Mesothelial cell of epicardium (in vitro differentiated cells): ENCODE measurements around the gene ENOPH1. TPM values are rescaled to one million over a fixed set of nuclear protein-coding genes. Genes with fewer than 3 reads are reported as not detected.

ENCODE experiments used
- DNase-seq, 2 experiments: peaks; one replicate each; pipeline ENCODE4 v3.0.0; 2021; ENCODE audit warnings: low spot score in 2 of 2; ENCODE audit not compliant: unreplicated experiment in 2 of 2
- H3K27ac Mint-ChIP-seq: 2 replicates; pipeline ENCODE4 v1.8.0; 2021; ENCODE audit warnings: mixed read lengths
- H3K27me3 Mint-ChIP-seq: 2 replicates; pipeline ENCODE4 v1.8.0; 2021; ENCODE audit warnings: low read depth, mixed read lengths
- H3K36me3 Mint-ChIP-seq: 2 replicates; pipeline ENCODE4 v1.8.0; 2021; ENCODE audit warnings: mixed read lengths
- H3K4me1 Mint-ChIP-seq: 2 replicates; pipeline ENCODE4 v1.8.0; 2021; ENCODE audit warnings: mixed read lengths
- H3K4me3 Mint-ChIP-seq: 2 replicates; pipeline ENCODE4 v1.8.0; 2021; ENCODE audit warnings: mild to moderate bottlenecking, moderate library complexity, mixed read lengths
- H3K9me3 Mint-ChIP-seq: 2 replicates; pipeline ENCODE4 v1.8.0; 2021; ENCODE audit warnings: mixed read lengths
- CTCF ChIP-seq: fragments of 200-600 bp; sonication (generic); IDR thresholded peaks from one replicate; pipeline ENCODE4 v1.5.0; 2021; ENCODE audit warnings: antibody characterized with exemption; ENCODE audit not compliant: unreplicated experiment
- total RNA-seq: library from RNA; stranded (reverse); gene quantifications from 3 replicates; pipeline ENCODE4 v1.2.1, GENCODE V29; 2021

The ENOPH1 gene
- total RNA-seq, 1 donor from 2014 or later: 27.5 TPM

GRCh38 chr4:82479562-82479961 is 49.2 kb downstream of the ENOPH1 start:
- Mint-ChIP-seq H3K4me3 (no peak overlapping the region), H3K27me3 (no peaks in the 10 kb centered on the region), H3K9me3 (peaks cover 5% of the 10 kb centered on the region), H3K27ac (no peak overlapping the region), H3K4me1 (no peaks in the 10 kb centered on the region), H3K36me3 (no peaks in the 10 kb centered on the region)
- no peak for TF ChIP-seq CTCF
- no peak for DNase-seq

DNA sequence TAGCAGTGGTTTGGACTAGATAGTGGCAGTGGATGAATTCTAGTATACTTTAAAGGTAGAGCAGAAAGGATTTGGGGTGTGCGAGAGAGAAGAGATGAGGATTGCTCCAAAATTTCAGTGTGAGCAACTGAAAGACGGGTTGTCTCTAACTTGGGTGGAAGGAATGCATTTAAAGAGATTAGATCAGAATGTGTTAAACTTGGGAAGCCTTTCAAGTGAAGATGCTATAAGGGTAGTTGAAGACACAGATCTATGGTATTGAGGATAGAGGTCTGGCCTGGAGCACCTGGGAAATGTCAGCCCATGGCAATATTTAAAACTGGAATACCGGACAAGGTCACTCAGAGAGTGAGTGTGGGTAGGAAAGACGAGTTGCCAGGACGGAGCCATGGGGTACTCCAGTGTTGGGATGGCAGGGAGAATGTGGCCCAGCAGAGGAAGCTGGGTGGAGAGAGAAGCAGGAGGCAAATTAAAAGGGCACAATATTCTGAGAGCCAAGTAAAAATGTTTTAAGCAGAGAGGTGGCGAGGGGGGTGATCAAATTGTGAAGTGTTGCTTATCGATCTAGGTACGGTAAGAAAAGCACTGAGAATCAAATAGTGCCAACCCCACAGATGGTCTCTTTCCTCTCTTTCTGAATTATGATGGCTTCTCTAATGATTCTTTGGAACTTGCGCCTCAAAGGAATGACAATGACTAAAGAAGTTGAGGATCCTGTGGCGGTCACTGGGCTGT is 50.5 kb downstream of the ENOPH1 start:
- DNase-seq: no peak
- H3K9me3 Mint-ChIP-seq: peaks cover 5% of the 10 kb centered on the region
- no peaks in the 10 kb centered on the region for H3K36me3 Mint-ChIP-seq
- no peak overlapping the region for H3K4me3 Mint-ChIP-seq
- H3K27ac Mint-ChIP-seq: no peak overlapping the region
- H3K27me3 Mint-ChIP-seq: no peaks in the 10 kb centered on the region
- TF ChIP-seq CTCF: no peak
- no peaks in the 10 kb centered on the region for H3K4me1 Mint-ChIP-seq

- H3K4me3 Mint-ChIP-seq: no peak overlapping the region
- no peaks in the 10 kb centered on the region for H3K27me3 Mint-ChIP-seq
- no peak for TF ChIP-seq CTCF
- peaks cover 5% of the 10 kb centered on the region for H3K9me3 Mint-ChIP-seq
- peaks cover 2% of the 10 kb centered on the region for H3K4me1 Mint-ChIP-seq
- H3K27ac Mint-ChIP-seq: no peak overlapping the region
- no peak for DNase-seq
- no peaks in the 10 kb centered on the region for H3K36me3 Mint-ChIP-seq
Measured at GRCh38 chr4:82481506-82481840, 51.1 kb downstream of the ENOPH1 start.

- Mint-ChIP-seq H3K9me3 (peaks cover 5% of the 10 kb centered on the region), H3K27me3 (no peaks in the 10 kb centered on the region), H3K36me3 (no peaks in the 10 kb centered on the region), H3K27ac (no peak overlapping the region), H3K4me1 (peaks cover 4% of the 10 kb centered on the region), H3K4me3 (no peak overlapping the region)
- DNase-seq: no peak
- TF ChIP-seq CTCF: no peak
Measured at GRCh38 chr4:82482387-82482786, 52.0 kb downstream of the ENOPH1 start.

- no peak for DNase-seq
- Mint-ChIP-seq H3K27ac (no peak overlapping the region), H3K9me3 (no peaks in the 10 kb centered on the region), H3K4me1 (peaks cover 4% of the 10 kb centered on the region), H3K36me3 (no peaks in the 10 kb centered on the region), H3K27me3 (no peaks in the 10 kb centered on the region), H3K4me3 (no peak overlapping the region)
- no peak for TF ChIP-seq CTCF
Measured at GRCh38 chr4:82484996-82485783, 54.8 kb downstream of the ENOPH1 start.
